K562 (cell line): ENCODE data around the gene PPM1N. TPM values are rescaled to one million over a fixed set of nuclear protein-coding genes. Genes with fewer than 3 reads are reported as not detected.
A peak's percentile ranks its signal among the peaks of the same experiment; 100 is the strongest.

Experiments used
- ARID3B ChIP-seq: fragments of 250-450 bp; sonication (Bioruptor Pico); IDR thresholded peaks from 2 replicates; pipeline ENCODE4 v1.4.0; 2020; ENCODE audit warnings: borderline replicate concordance
- ASH1L ChIP-seq: fragments of 450-650 bp; IDR thresholded peaks from 2 replicates; pipeline ENCODE4 v1.6.1; 2018; ENCODE audit warnings: borderline replicate concordance, mild to moderate bottlenecking, low read depth; ENCODE audit not compliant: partially characterized antibody
- C11orf30 ChIP-seq: fragments of 450-650 bp; IDR thresholded peaks from 2 replicates; pipeline ENCODE4 v1.6.1; 2016; ENCODE audit warnings: low read depth, mild to moderate bottlenecking
- CHD2 ChIP-seq: IDR thresholded peaks from 2 replicates; pipeline ENCODE4 v1.6.1; 2011; ENCODE audit warnings: low read depth, low read length
- DDX20 ChIP-seq: fragments of 450-650 bp; IDR thresholded peaks from 2 replicates; pipeline ENCODE4 v1.6.1; 2016; ENCODE audit warnings: missing genetic modification characterization, low read depth, mild to moderate bottlenecking, missing compliant biosample characterization, moderate library complexity
- ELF1 ChIP-seq: fragments of 200-800 bp; sonication (Bioruptor generic); IDR thresholded peaks from 2 replicates; pipeline ENCODE4 v1.6.1; 2016; ENCODE audit warnings: missing genetic modification characterization, missing compliant biosample characterization
- EZH2 ChIP-seq: IDR thresholded peaks from 2 replicates; pipeline ENCODE4 v1.6.1; 2012; ENCODE audit warnings: low read depth, mild to moderate bottlenecking, inconsistent platforms, low read length, borderline replicate concordance
- FOXA1 ChIP-seq: fragments of 450-650 bp; IDR thresholded peaks from 2 replicates; pipeline ENCODE4 v1.6.1; 2016; ENCODE audit warnings: mild to moderate bottlenecking, borderline replicate concordance
- JUNB ChIP-seq: fragments of 450-650 bp; formaldehyde crosslinking; conservative IDR thresholded peaks from 2 replicates; pipeline ENCODE4 v1.4.0; 2020; ENCODE audit warnings: mild to moderate bottlenecking
- NFIX ChIP-seq: fragments of 250-450 bp; sonication (Bioruptor Pico); IDR thresholded peaks from 2 replicates; pipeline ENCODE4 v1.4.0; 2020; ENCODE audit warnings: low read depth, mild to moderate bottlenecking, moderate library complexity
- NFYB ChIP-seq: IDR thresholded peaks from 2 replicates; pipeline ENCODE4 v1.6.1; 2011; ENCODE audit warnings: mild to moderate bottlenecking, moderate library complexity; ENCODE audit not compliant: insufficient read length; ENCODE audit errors: extremely low read depth
- THRB ChIP-seq: fragments of 450-650 bp; formaldehyde crosslinking; conservative IDR thresholded peaks from 2 replicates; pipeline ENCODE4 v1.4.0; 2022; ENCODE audit warnings: mild to moderate bottlenecking, missing genetic modification characterization
- ZBED1 ChIP-seq: IDR thresholded peaks from 2 replicates; pipeline ENCODE4 v1.6.1; 2014
- ZBTB7A ChIP-seq: IDR thresholded peaks from 2 replicates; pipeline ENCODE4 v1.6.1; 2011; ENCODE audit warnings: low read depth, mild to moderate bottlenecking, low read length, moderate library complexity, borderline replicate concordance; ENCODE audit not compliant: control insufficient read depth
- ZKSCAN1 ChIP-seq: fragments of 150-350 bp; IDR thresholded peaks from 2 replicates; pipeline ENCODE4 v1.6.1; 2016; ENCODE audit warnings: low read depth, low read length
- ZKSCAN8 ChIP-seq: fragments of 200-800 bp; sonication (Bioruptor generic); IDR thresholded peaks from 2 replicates; pipeline ENCODE4 v1.6.1; 2016; ENCODE audit warnings: missing genetic modification characterization, missing compliant biosample characterization
- ZNF174 ChIP-seq: fragments of 250-450 bp; sonication (Bioruptor Pico); IDR thresholded peaks from 2 replicates; pipeline ENCODE4 v1.4.0; 2020; ENCODE audit warnings: mild to moderate bottlenecking
- ZNF239 ChIP-seq: fragments of 250-450 bp; sonication (Bioruptor Pico); IDR thresholded peaks from 2 replicates; pipeline ENCODE4 v1.4.0; 2020; ENCODE audit warnings: mild to moderate bottlenecking
- ZNF586 ChIP-seq: fragments of 450-650 bp; formaldehyde crosslinking; conservative IDR thresholded peaks from 2 replicates; pipeline ENCODE4 v1.4.0; 2020; ENCODE audit warnings: mild to moderate bottlenecking, moderate library complexity
- ZNF76 ChIP-seq: fragments of 250-450 bp; sonication (Bioruptor Pico); IDR thresholded peaks from 2 replicates; pipeline ENCODE4 v1.4.0; 2020; ENCODE audit warnings: mild to moderate bottlenecking, moderate library complexity, borderline replicate concordance
- ZNF77 ChIP-seq: fragments of 250-450 bp; sonication (Bioruptor Pico); IDR thresholded peaks from 2 replicates; pipeline ENCODE4 v1.5.0; 2020
- polyA plus RNA-seq, 8 experiments: library from polyadenylated mRNA; depleted of rRNA in 4 of 8; stranded (reverse) in 5 of 8; unstranded in 3 of 8; fragments of >200 nt; fragmentation: Nextera tagmentation in 2 of 8; fragmentation: Illumina TruSeq in 1 of 8; extraction: Ambion mirVana in 2 of 8; extraction: Trizol in 1 of 8; gene quantifications; 2 replicates each; pipeline versions ENCODE4 v1.2.1 to v1.2.3, GENCODE V29; 2011 to 2014; ENCODE audit warnings: inconsistent platforms in 1 of 8, missing spikeins in 1 of 8
- total RNA-seq, 7 experiments: library from RNA; depleted of rRNA in 6 of 7; stranded (reverse); fragments of >200 nt in 6 of 7; fragmentation: Illumina TruSeq in 2 of 7; extraction: Trizol in 2 of 7; gene quantifications; 2 replicates each; pipeline versions ENCODE4 v1.2.1 to v1.2.3, GENCODE V29; 2011 to 2021; ENCODE audit warnings: low replicate concordance in 1 of 7
- TF ChIP-seq, protein P1 (sequence below): fragments of 200-800 bp; sonication (Bioruptor generic); IDR thresholded peaks from 2 replicates; pipeline ENCODE4 v1.6.1; 2017; ENCODE audit warnings: missing genetic modification characterization, missing compliant biosample characterization
- TF ChIP-seq, protein P2 (sequence below): fragments of 150-350 bp; conservative IDR thresholded peaks from 2 replicates; pipeline ENCODE4 v1.6.1; 2014; ENCODE audit warnings: low read length
- TF ChIP-seq, protein P3 (sequence below): fragments of 250-450 bp; sonication (Bioruptor Pico); IDR thresholded peaks from 2 replicates; pipeline ENCODE4 v1.8.0; 2021; ENCODE audit warnings: borderline replicate concordance, mild to moderate bottlenecking, moderate library complexity; ENCODE audit not compliant: poor library complexity, severe bottlenecking

The PPM1N gene
- total and polyA plus RNA-seq, 9 of the 15 experiments (the other 6 are each of a cell fraction or from before 2014, with no cell fraction given): 4.5 to 15.6 (median 8.7) TPM

DNA sequence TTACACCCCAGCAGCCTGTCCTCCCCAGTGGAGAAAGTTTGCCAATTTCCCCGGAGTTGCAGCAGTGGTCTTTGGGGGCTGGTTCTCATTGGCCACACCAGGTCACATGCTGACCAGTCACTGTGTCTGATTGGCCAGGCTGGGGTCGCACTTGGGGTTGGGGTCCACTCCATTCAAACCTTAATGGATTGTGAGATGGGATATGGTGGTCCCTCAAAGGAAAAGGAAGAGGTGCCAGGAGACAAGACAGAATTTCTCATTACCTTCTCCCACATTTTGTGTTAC is 3.4 kb downstream of the PPM1N start (continued):
- TF ChIP-seq ZKSCAN8 (no peak), ZBED1 (no peak), THRB (CRISPR knock-in tag) (no peak), JUNB (CRISPR knock-in tag) (no peak), ZBTB7A (no peak), ELF1 (no peak), CHD2 (no peak), EZH2 (no peak), ZNF77 (CRISPR knock-in tag) (no peak), ARID3B (CRISPR knock-in tag) (no peak), ZNF586 (CRISPR knock-in tag) (no peak), ZNF174 (CRISPR knock-in tag) (no peak), ZNF239 (CRISPR knock-in tag) (no peak), ASH1L (peak; percentile 20), NFIX (CRISPR knock-in tag) (no peak), FOXA1 (no peak), ZNF76 (CRISPR knock-in tag) (peak; percentile 30; the same call in 1 of the 2 replicates), DDX20 (tag) (no peak), C11orf30 (no peak), ZKSCAN1 (no peak), NFYB (peak; percentile 85)
- TF ChIP-seq, protein P1, sequence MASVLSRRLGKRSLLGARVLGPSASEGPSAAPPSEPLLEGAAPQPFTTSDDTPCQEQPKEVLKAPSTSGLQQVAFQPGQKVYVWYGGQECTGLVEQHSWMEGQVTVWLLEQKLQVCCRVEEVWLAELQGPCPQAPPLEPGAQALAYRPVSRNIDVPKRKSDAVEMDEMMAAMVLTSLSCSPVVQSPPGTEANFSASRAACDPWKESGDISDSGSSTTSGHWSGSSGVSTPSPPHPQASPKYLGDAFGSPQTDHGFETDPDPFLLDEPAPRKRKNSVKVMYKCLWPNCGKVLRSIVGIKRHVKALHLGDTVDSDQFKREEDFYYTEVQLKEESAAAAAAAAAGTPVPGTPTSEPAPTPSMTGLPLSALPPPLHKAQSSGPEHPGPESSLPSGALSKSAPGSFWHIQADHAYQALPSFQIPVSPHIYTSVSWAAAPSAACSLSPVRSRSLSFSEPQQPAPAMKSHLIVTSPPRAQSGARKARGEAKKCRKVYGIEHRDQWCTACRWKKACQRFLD (CRISPR knock-in tag): no peak
- TF ChIP-seq, protein P2, sequence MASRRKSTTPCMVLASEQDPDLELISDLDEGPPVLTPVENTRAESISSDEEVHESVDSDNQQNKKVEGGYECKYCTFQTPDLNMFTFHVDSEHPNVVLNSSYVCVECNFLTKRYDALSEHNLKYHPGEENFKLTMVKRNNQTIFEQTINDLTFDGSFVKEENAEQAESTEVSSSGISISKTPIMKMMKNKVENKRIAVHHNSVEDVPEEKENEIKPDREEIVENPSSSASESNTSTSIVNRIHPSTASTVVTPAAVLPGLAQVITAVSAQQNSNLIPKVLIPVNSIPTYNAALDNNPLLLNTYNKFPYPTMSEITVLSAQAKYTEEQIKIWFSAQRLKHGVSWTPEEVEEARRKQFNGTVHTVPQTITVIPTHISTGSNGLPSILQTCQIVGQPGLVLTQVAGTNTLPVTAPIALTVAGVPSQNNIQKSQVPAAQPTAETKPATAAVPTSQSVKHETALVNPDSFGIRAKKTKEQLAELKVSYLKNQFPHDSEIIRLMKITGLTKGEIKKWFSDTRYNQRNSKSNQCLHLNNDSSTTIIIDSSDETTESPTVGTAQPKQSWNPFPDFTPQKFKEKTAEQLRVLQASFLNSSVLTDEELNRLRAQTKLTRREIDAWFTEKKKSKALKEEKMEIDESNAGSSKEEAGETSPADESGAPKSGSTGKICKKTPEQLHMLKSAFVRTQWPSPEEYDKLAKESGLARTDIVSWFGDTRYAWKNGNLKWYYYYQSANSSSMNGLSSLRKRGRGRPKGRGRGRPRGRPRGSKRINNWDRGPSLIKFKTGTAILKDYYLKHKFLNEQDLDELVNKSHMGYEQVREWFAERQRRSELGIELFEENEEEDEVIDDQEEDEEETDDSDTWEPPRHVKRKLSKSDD: no peak
- TF ChIP-seq, protein P3, sequence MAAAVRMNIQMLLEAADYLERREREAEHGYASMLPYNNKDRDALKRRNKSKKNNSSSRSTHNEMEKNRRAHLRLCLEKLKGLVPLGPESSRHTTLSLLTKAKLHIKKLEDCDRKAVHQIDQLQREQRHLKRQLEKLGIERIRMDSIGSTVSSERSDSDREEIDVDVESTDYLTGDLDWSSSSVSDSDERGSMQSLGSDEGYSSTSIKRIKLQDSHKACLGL (CRISPR knock-in tag): no peak
